ENCODE data around the gene PDP2. TPM values are rescaled to one million over a fixed set of nuclear protein-coding genes. Genes with fewer than 3 reads are reported as not detected.

PDP2 gene
- total RNA-seq, 1 experiment from 2014 or later = 23.1 TPM

DNA sequence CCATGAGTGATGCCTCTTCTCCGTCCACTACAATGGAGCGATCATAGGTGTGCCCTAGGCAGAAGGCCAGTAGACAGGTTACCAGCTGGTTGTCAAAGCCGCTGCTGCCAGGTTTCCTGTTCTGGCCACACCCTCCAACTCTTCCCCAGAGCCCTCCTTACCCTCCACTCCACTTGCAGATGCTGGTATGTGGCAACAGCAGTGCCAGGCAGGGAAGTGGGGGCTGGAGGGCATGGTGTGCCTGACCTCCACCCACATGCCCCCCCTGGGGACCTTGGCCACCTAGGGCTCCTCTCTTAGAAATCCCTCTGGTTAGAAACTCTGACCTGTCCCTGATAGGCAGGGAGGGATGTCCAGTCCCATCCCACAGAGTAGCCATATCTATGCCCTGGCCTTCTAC is 43.6 kb downstream of the PDP2 start:
- Mint-ChIP-seq H3K4me1 (peaks cover 13 to 15% of the 10 kb centered on the region in 2 experiments), H3K9me3 (no peaks in the 10 kb centered on the region; a peak in 1 of 5 replicates), H3K27me3 (ENCODE audit: low read depth) (peaks cover 78% of the 10 kb centered on the region), H3K36me3 (ENCODE audit: insufficient read depth in 1 of 3, low read depth in 3 of 3) (no peaks in the 10 kb centered on the region), H3K27ac (no peak overlapping the region), H3K4me3 (no peak overlapping the region; a peak in 2 of 5 replicates)
- Histone ChIP-seq H3K14ac (ENCODE audit: insufficient read depth, low read length) (no peak overlapping the region), H2AK5ac (ENCODE audit: insufficient read length, low read length) (no peak overlapping the region), H4K8ac (replicated peaks; ENCODE audit: insufficient read length, low read depth, low read length) (no peak overlapping the region), H3K9me3 (ENCODE audit: control insufficient read depth, low read depth, low read length) (no peaks in the 10 kb centered on the region), H4K20me1 (ENCODE audit: control insufficient read depth, insufficient read depth, insufficient read length) (no peaks in the 10 kb centered on the region), H2BK12ac (ENCODE audit: insufficient read length, low read depth, low read length) (no peak overlapping the region), H3K79me2 (ENCODE audit: insufficient read depth, low read length) (no peaks in the 10 kb centered on the region), H4K5ac (ENCODE audit: insufficient read length, low read depth, low read length) (no peak overlapping the region), H3K23ac (ENCODE audit: insufficient read length, low read depth, low read length) (no peak overlapping the region), H3K4me2 (ENCODE audit: insufficient read depth, insufficient read length, low read length) (no peak overlapping the region), H3K27ac (ENCODE audit: insufficient read length, low read depth, low read length) (no peak overlapping the region), H3K4me1 (ENCODE audit: insufficient read depth, low read length) (no peaks in the 10 kb centered on the region), H4K91ac (ENCODE audit: insufficient read length, low read depth, low read length) (no peak overlapping the region), H2BK15ac (ENCODE audit: low read depth, low read length) (no peak overlapping the region), H3K27me3 (ENCODE audit: insufficient read depth, low read length) (peaks cover 15% of the 10 kb centered on the region; the same call in 1 of the 2 replicates), H3T11ph (ENCODE audit: low read length) (no peak overlapping the region), H2BK120ac (ENCODE audit: low read depth, low read length, poor library complexity, severe bottlenecking) (no peak overlapping the region), H3K18ac (ENCODE audit: insufficient read length, low read depth, low read length) (no peak overlapping the region), H2BK20ac (ENCODE audit: low read depth, low read length, poor library complexity, severe bottlenecking) (no peak overlapping the region), H3K4ac (ENCODE audit: low read depth, low read length) (no peak overlapping the region), H3K9ac (ENCODE audit: extremely low read depth, insufficient read length, low read length) (no peak overlapping the region), H3K56ac (ENCODE audit: insufficient read length, low read depth, low read length) (no peak overlapping the region), H3K23me2 (ENCODE audit: insufficient read length, low read depth, low read length, poor library complexity, severe bottlenecking) (peaks cover 5% of the 10 kb centered on the region), H3K79me1 (ENCODE audit: insufficient read depth, low read depth, low read length, poor library complexity, severe bottlenecking) (no peaks in the 10 kb centered on the region), H2BK5ac (ENCODE audit: insufficient read length, low read length) (no peak overlapping the region), H2AFZ (ENCODE audit: low read length) (no peak overlapping the region)
- WGBS (ENCODE audit: extremely low coverage, insufficient read length, low lambda C conversion rate) = no CpG with 5 or more reads among the region's 3 CpGs
- TF ChIP-seq, protein P1, sequence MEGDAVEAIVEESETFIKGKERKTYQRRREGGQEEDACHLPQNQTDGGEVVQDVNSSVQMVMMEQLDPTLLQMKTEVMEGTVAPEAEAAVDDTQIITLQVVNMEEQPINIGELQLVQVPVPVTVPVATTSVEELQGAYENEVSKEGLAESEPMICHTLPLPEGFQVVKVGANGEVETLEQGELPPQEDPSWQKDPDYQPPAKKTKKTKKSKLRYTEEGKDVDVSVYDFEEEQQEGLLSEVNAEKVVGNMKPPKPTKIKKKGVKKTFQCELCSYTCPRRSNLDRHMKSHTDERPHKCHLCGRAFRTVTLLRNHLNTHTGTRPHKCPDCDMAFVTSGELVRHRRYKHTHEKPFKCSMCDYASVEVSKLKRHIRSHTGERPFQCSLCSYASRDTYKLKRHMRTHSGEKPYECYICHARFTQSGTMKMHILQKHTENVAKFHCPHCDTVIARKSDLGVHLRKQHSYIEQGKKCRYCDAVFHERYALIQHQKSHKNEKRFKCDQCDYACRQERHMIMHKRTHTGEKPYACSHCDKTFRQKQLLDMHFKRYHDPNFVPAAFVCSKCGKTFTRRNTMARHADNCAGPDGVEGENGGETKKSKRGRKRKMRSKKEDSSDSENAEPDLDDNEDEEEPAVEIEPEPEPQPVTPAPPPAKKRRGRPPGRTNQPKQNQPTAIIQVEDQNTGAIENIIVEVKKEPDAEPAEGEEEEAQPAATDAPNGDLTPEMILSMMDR (conservative IDR thresholded peaks at IDR 0.05) = no peak
- DNase-seq = no peak
